Epithelial cell of proximal tubule (primary cell): Measurements from ENCODE around the gene EHBP1. TPM values are rescaled to one million over a fixed set of nuclear protein-coding genes. Genes with fewer than 3 reads are reported as not detected.

Experiments used
- DNase-seq: peaks from one replicate; pipeline ENCODE4 v3.0.0-alpha.2; 2011; ENCODE audit warnings: low read depth
- H3K4me3 ChIP-seq: 2 replicates; pipeline ENCODE4 v1.5.1; 2011; ENCODE audit warnings: low read depth, mild to moderate bottlenecking, low read length
- total RNA-seq: library from RNA; depleted of rRNA; stranded (reverse); fragments of >200 nt; gene quantifications from 2 replicates; pipeline ENCODE4 v1.2.3, GENCODE V29; 2015
- TF ChIP-seq, protein P1 (sequence below): conservative IDR thresholded peaks from 2 replicates; pipeline ENCODE4 v1.5.1; 2012; ENCODE audit warnings: low read depth, mild to moderate bottlenecking, low read length

The EHBP1 gene
- total RNA-seq, 1 donor from 2014 or later, result 18.1 TPM

- TF ChIP-seq, protein P1, sequence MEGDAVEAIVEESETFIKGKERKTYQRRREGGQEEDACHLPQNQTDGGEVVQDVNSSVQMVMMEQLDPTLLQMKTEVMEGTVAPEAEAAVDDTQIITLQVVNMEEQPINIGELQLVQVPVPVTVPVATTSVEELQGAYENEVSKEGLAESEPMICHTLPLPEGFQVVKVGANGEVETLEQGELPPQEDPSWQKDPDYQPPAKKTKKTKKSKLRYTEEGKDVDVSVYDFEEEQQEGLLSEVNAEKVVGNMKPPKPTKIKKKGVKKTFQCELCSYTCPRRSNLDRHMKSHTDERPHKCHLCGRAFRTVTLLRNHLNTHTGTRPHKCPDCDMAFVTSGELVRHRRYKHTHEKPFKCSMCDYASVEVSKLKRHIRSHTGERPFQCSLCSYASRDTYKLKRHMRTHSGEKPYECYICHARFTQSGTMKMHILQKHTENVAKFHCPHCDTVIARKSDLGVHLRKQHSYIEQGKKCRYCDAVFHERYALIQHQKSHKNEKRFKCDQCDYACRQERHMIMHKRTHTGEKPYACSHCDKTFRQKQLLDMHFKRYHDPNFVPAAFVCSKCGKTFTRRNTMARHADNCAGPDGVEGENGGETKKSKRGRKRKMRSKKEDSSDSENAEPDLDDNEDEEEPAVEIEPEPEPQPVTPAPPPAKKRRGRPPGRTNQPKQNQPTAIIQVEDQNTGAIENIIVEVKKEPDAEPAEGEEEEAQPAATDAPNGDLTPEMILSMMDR, result no peak
- DNase-seq, result no peak
- no peak overlapping the region for H3K4me3 ChIP-seq
Observed at GRCh38 chr2:62871506-62871905, 166.0 kb downstream of the EHBP1 start.

DNA sequence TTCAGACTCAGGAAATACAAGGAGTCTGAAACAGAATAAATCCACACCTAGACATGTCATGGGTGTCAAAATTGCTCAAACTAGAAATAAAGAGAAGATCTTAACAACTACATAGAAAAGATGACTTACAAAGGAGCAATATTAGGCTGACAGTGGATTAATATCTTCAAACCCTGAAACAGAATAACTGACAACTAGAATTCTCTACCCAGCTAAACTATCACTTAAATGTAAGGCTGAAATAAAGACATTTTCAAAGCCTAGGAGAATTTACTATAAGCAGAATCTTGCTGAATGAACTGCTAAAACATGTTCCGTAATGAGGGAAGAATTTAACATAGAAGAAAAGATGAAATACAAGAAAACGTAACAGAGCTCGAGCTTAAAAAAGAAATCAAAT lies 168.1 kb downstream of the EHBP1 start:
- TF ChIP-seq, protein P1, result no peak
- DNase-seq, result no peak
- no peak overlapping the region for H3K4me3 ChIP-seq

GRCh38 chr2:62874881-62875383 lies 169.4 kb downstream of the EHBP1 start:
- TF ChIP-seq, protein P1, result no peak

GRCh38 chr2:62881162-62881795 lies 175.8 kb downstream of the EHBP1 start:
- no peak overlapping the region for H3K4me3 ChIP-seq
- no peak for DNase-seq
- TF ChIP-seq, protein P1, result no peak

More at GRCh38 chr2:62874881-62875383, 169.4 kb downstream of the EHBP1 start:
- no peak overlapping the region for H3K4me3 ChIP-seq
- DNase-seq, result no peak

- TF ChIP-seq, protein P1, result no peak
- H3K4me3 ChIP-seq, result no peak overlapping the region
- no peak for DNase-seq
Observed at GRCh38 chr2:62883629-62884028, 178.1 kb downstream of the EHBP1 start.

GRCh38 chr2:62884086-62884485 lies 178.6 kb downstream of the EHBP1 start:
- TF ChIP-seq, protein P1, result no peak
- no peak overlapping the region for H3K4me3 ChIP-seq
- no peak for DNase-seq

DNA sequence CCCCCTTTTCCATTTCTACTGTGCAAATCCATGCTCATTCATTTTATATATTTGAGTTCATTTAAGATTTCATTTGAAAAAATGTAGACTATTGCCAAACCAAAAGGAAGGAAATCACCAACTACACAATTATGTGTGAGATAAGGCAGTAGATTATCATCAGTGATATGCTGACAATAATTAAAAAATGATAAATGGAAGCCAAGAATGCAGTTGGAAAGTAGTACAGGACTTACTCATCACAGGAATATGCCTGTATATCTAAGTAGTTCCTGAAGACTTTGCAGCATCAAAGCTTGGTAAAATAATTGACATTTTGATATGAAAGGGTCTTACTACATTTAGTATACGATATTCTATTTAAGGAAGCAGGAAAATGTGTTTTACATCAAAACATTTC lies 179.0 kb downstream of the EHBP1 start:
- no peak for DNase-seq
- H3K4me3 ChIP-seq, result no peak overlapping the region
- TF ChIP-seq, protein P1, result no peak
